Measurements from ENCODE around the gene DLG4.
"Not testable (repeated sequence)": the region's sequence is repeated elsewhere in the genome, so short reads cannot be mapped to it uniquely, and the experiment has no call there.

DLG4 gene

DNA sequence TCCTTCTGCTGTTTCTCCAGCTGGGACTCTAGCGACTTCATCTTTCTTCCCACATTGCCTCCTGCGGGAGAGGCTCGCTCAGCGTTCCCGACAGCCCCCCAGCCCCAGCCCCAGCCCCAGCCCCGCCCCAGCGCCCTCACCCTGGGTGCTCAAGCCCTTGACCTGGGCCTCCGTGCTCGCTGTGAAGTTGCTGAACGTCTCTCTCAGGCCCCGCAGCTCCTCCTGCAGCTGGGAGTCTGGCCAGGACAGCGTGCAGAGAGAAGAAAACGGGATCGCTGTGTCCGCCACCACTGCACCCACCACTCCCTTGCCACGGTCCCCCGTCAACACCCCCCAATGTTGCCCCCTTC is 42.8 kb downstream of the DLG4 start:
- no peak for TF ChIP-seq CTCF (IDR thresholded peaks at IDR 0.05; ENCODE audit: low read depth, low read length)
- DNase-seq = no peak
- H3K27me3 ChIP-seq = peaks cover 8% of the 10 kb centered on the region
- H3K4me1 ChIP-seq = no peaks in the 10 kb centered on the region
- no peak overlapping the region for H3K4me3 ChIP-seq (ENCODE audit: low read depth, low read length)
- no peaks in the 10 kb centered on the region for H3K36me3 ChIP-seq
- H3K9me3 ChIP-seq = no peaks in the 10 kb centered on the region

- Histone ChIP-seq H3K36me3 (no peaks in the 10 kb centered on the region), H3K9me3 (no peaks in the 10 kb centered on the region), H3K27me3 (peaks cover 8% of the 10 kb centered on the region), H3K4me1 (no peaks in the 10 kb centered on the region), H3K4me3 (ENCODE audit: low read depth, low read length) (no peak overlapping the region)
- DNase-seq = no peak
- TF ChIP-seq CTCF (IDR thresholded peaks at IDR 0.05; ENCODE audit: low read depth, low read length) = no peak
Observed at GRCh38 chr17:7176107-7176840, 43.4 kb downstream of the DLG4 start.

GRCh38 chr17:7175330-7175733 is 44.3 kb downstream of the DLG4 start:
- H3K4me3 ChIP-seq (ENCODE audit: low read depth, low read length) = no peak overlapping the region
- no peaks in the 10 kb centered on the region for H3K36me3 ChIP-seq
- peaks cover 8% of the 10 kb centered on the region for H3K27me3 ChIP-seq
- no peaks in the 10 kb centered on the region for H3K9me3 ChIP-seq
- no peaks in the 10 kb centered on the region for H3K4me1 ChIP-seq
- DNase-seq = no peak
- TF ChIP-seq CTCF (IDR thresholded peaks at IDR 0.05; ENCODE audit: low read depth, low read length) = no peak

- DNase-seq = no peak
- Histone ChIP-seq H3K4me3 (ENCODE audit: low read depth, low read length) (no peak overlapping the region), H3K36me3 (no peaks in the 10 kb centered on the region), H3K27me3 (peaks cover 8% of the 10 kb centered on the region), H3K9me3 (no peaks in the 10 kb centered on the region), H3K4me1 (no peaks in the 10 kb centered on the region)
- no peak for TF ChIP-seq CTCF (IDR thresholded peaks at IDR 0.05; ENCODE audit: low read depth, low read length)
Observed at GRCh38 chr17:7174603-7175326, 44.9 kb downstream of the DLG4 start.

DNA sequence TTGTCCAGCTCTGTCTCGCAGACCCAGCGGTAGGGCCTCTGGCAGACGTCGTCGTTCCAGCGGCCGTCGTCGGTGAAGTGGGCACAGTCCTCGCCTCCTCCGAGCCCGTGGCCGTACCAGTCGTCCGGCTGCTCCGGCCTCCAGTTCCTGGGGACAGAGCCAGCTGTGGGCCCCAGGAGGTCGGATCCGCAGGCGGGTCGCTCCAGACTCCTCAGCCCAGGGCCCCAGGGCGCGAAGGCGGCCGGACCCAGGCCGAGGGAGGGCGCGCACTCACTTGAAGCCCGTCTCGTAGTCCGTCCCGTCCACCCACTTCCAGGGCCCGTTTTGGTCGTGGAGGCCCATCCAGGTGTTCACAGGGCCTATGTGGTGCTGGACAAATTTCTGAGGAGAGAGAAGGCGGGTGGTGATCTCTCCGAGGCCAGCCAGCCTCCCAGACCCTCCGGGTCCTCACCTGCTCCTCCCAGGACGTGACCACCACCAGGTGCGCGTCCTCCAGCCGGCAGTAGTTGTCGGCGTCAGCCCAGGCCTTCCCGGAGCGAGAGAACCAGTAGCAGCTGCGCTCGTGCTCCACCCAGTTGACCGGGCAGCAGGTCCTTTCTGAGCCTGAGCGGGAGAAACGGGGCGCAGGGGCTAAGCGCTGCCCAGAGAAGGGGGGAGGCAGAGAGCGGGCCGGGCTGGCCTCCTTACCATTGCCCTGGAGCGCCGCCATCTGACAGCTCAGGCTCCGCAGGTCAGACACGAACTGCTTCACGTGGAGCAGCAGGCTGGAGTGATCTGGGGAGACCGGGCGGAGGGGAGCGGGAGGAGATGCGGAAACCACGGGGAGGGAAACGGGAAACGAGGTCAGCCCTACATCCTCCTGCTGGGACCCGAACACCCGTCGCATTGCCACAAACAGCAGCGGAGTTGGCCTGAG is 45.7 kb downstream of the DLG4 start:
- no peak for DNase-seq
- Histone ChIP-seq H3K27me3 (peaks cover 8% of the 10 kb centered on the region), H3K4me1 (no peaks in the 10 kb centered on the region), H3K4me3 (ENCODE audit: low read depth, low read length) (no peak overlapping the region), H3K36me3 (no peaks in the 10 kb centered on the region), H3K9me3 (no peaks in the 10 kb centered on the region)
- no peak for TF ChIP-seq CTCF (IDR thresholded peaks at IDR 0.05; ENCODE audit: low read depth, low read length)

GRCh38 chr17:7172522-7173191 is 47.0 kb downstream of the DLG4 start:
- H3K9me3 ChIP-seq; H3K4me1 ChIP-seq; DNase-seq; H3K4me3 ChIP-seq (ENCODE audit: low read depth, low read length); H3K36me3 ChIP-seq; H3K27me3 ChIP-seq: not testable (repeated sequence)

GRCh38 chr17:7169565-7169908 is 50.1 kb downstream of the DLG4 start:
- not testable (repeated sequence) for H3K27me3 ChIP-seq; H3K9me3 ChIP-seq; DNase-seq; H3K36me3 ChIP-seq; H3K4me3 ChIP-seq (ENCODE audit: low read depth, low read length); H3K4me1 ChIP-seq

- not testable (repeated sequence) for H3K9me3 ChIP-seq; H3K4me1 ChIP-seq; H3K36me3 ChIP-seq; DNase-seq; H3K4me3 ChIP-seq (ENCODE audit: low read depth, low read length)
- peaks cover 11% of the 10 kb centered on the region; the same call in 1 of the 2 replicates for H3K27me3 ChIP-seq
Observed at GRCh38 chr17:7168841-7169564, 50.6 kb downstream of the DLG4 start.

Measured in BE2C (cell line).